ENCODE data around the gene SOWAHA.

- no peak for TF ChIP-seq CTCF (IDR thresholded peaks at IDR 0.05)
- TF ChIP-seq POLR2A (IDR thresholded peaks at IDR 0.05) = no peak
- no peak for TF ChIP-seq EP300 (IDR thresholded peaks at IDR 0.05)
- TF ChIP-seq POLR2AphosphoS5 (IDR thresholded peaks at IDR 0.05) = no peak
Measured at GRCh38 chr5:132827943-132828673, 15.0 kb downstream of the SOWAHA start.
